ENCODE results near the gene FKBP7. TPM values are rescaled to one million over a fixed set of nuclear protein-coding genes. Genes with fewer than 3 reads are reported as not detected.

Gene FKBP7
- total RNA-seq, 1 experiment from 2014 or later, result 4.8 TPM

- Mint-ChIP-seq H3K4me3 (peak overlapping the region; percentile 83 to 90), H3K9me3 (no peaks in the 10 kb centered on the region), H3K36me3 (ENCODE audit: insufficient read depth in 1 of 3, low read depth in 3 of 3) (peaks cover 14 to 36% (median 32%) of the 10 kb centered on the region in 3 experiments; a peak in 5 of 7 replicates), H3K4me1 (peaks cover 19 to 22% of the 10 kb centered on the region in 2 experiments), H3K27me3 (ENCODE audit: low read depth) (no peaks in the 10 kb centered on the region), H3K27ac (peak overlapping the region; percentile 65 to 91 (median 78); a peak in 5 of 7 replicates)
- Histone ChIP-seq H3K27me3 (ENCODE audit: insufficient read depth, low read length) (no peaks in the 10 kb centered on the region), H3K4ac (ENCODE audit: low read depth, low read length) (no peak overlapping the region), H2BK5ac (ENCODE audit: insufficient read length, low read length) (no peak overlapping the region), H3K18ac (ENCODE audit: insufficient read length, low read depth, low read length) (no peak overlapping the region), H3K23ac (ENCODE audit: insufficient read length, low read depth, low read length) (no peak overlapping the region), H3T11ph (ENCODE audit: low read length) (no peak overlapping the region), H2BK12ac (ENCODE audit: insufficient read length, low read depth, low read length) (no peak overlapping the region), H3K9me3 (ENCODE audit: control insufficient read depth, low read depth, low read length) (no peaks in the 10 kb centered on the region), H4K91ac (ENCODE audit: insufficient read length, low read depth, low read length) (no peak overlapping the region), H2AK5ac (ENCODE audit: insufficient read length, low read length) (no peak overlapping the region), H3K4me2 (ENCODE audit: insufficient read depth, insufficient read length, low read length) (peak overlapping the region; percentile 98), H3K9ac (ENCODE audit: extremely low read depth, insufficient read length, low read length) (peak overlapping the region; percentile 80), H2BK20ac (ENCODE audit: low read depth, low read length, poor library complexity, severe bottlenecking) (no peak overlapping the region), H3K27ac (ENCODE audit: insufficient read length, low read depth, low read length) (no peak overlapping the region), H4K20me1 (ENCODE audit: control insufficient read depth, insufficient read depth, insufficient read length) (no peaks in the 10 kb centered on the region), H3K79me2 (ENCODE audit: insufficient read depth, low read length) (peaks cover 6% of the 10 kb centered on the region; the same call in 1 of the 2 replicates), H3K14ac (ENCODE audit: insufficient read depth, low read length) (0 out of 2 replicates have a peak overlapping the region, but pooled peaks have one; percentile 10), H2BK120ac (ENCODE audit: low read depth, low read length, poor library complexity, severe bottlenecking) (no peak overlapping the region), H3K79me1 (ENCODE audit: insufficient read depth, low read depth, low read length, poor library complexity, severe bottlenecking) (no peaks in the 10 kb centered on the region), H4K5ac (ENCODE audit: insufficient read length, low read depth, low read length) (no peak overlapping the region), H3K4me1 (ENCODE audit: insufficient read depth, low read length) (no peaks in the 10 kb centered on the region), H3K56ac (ENCODE audit: insufficient read length, low read depth, low read length) (no peak overlapping the region), H2BK15ac (ENCODE audit: low read depth, low read length) (no peak overlapping the region), H3K23me2 (ENCODE audit: insufficient read length, low read depth, low read length, poor library complexity, severe bottlenecking) (peaks cover 9% of the 10 kb centered on the region), H2AFZ (ENCODE audit: low read length) (no peak overlapping the region), H4K8ac (replicated peaks; ENCODE audit: insufficient read length, low read depth, low read length) (no peak overlapping the region)
- no peak for DNase-seq
- TF ChIP-seq CTCF (conservative IDR thresholded peaks at IDR 0.05), result no peak
- WGBS (ENCODE audit: extremely low coverage, insufficient read length, low lambda C conversion rate), result no CpG with 5 or more reads among the region's 25 CpGs
Measured at GRCh38 chr2:178450524-178450773, 28.0 kb downstream of the FKBP7 start.
